PFSK-1 (cell line): Measurements from ENCODE around the gene LIPC.

Experiments
- FOXP2 ChIP-seq: optimal IDR thresholded peaks from 2 replicates; pipeline ENCODE3; 2011; ENCODE audit warnings: borderline replicate concordance, control low read depth, inconsistent platforms; ENCODE audit not compliant: insufficient read depth; ENCODE audit errors: extremely low read length, extremely low read depth
- POLR2AphosphoS5 ChIP-seq: IDR thresholded peaks from 2 replicates; pipeline ENCODE4 v1.6.1; 2012; ENCODE audit warnings: low read depth, mild to moderate bottlenecking, control low read depth, low read length, moderate library complexity
- REST ChIP-seq, 2 experiments: IDR thresholded peaks; 2 replicates each; pipeline versions ENCODE4 v1.6.1 to v1.8.0; 2011 to 2012; ENCODE audit warnings: low read depth in 2 of 2, low read length in 2 of 2, control low read depth in 1 of 2, inconsistent platforms in 1 of 2, mild to moderate bottlenecking in 1 of 2, moderate library complexity in 1 of 2; ENCODE audit not compliant: insufficient read depth in 1 of 2
- SIN3A ChIP-seq: IDR thresholded peaks from 2 replicates; pipeline ENCODE4 v1.6.1; 2012; ENCODE audit warnings: mild to moderate bottlenecking, low read length, moderate library complexity, borderline replicate concordance; ENCODE audit not compliant: insufficient read depth
- TAF1 ChIP-seq: IDR thresholded peaks from 2 replicates; pipeline ENCODE4 v1.6.1; 2012; ENCODE audit warnings: low read length, control low read depth, borderline replicate concordance; ENCODE audit not compliant: insufficient read depth

GRCh38 chr15:58425185-58425584, 6.6 kb upstream of the LIPC start:
- no peak for TF ChIP-seq REST (IDR thresholded peaks at IDR 0.05; ENCODE audit: insufficient read depth in 1 of 2, low read depth in 2 of 2, low read length in 2 of 2)
- no peak for TF ChIP-seq SIN3A
- no peak for TF ChIP-seq POLR2AphosphoS5
- no peak for TF ChIP-seq FOXP2
- TF ChIP-seq TAF1 = no peak
